HG03520 (cell line): Measurements from ENCODE around the gene PRKAR1A.
"Not testable (repeated sequence)": the region's sequence is repeated elsewhere in the genome, so short reads cannot be mapped to it uniquely, and the experiment has no call there.

Experiments used
- ATAC-seq: cut with Tn5 transposase; IDR thresholded peaks from one replicate; pipeline ENCODE4 v1.9.1; 2021; ENCODE audit warnings: mild to moderate bottlenecking, moderate library complexity; ENCODE audit not compliant: unreplicated experiment

PRKAR1A gene

DNA sequence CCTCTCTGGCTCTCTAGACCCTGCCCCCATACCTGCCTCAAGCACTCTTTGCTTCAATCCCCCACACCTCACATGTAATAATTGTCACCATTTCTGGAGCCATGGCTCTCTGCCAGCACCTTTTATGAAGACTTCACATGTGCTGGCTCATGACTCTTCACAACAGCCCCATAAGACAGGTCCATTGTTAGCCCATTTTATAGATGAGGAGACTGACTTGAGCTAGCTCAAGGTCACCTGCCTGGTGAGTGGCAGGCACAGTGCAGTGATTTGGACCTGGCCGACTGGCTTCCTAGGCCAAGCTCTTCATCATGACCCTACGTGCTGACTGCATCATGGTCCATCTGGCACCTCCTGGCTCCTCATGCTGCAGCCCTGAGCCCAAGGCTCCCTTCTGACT, 63.9 kb downstream of the PRKAR1A start:
- no peak for ATAC-seq

DNA sequence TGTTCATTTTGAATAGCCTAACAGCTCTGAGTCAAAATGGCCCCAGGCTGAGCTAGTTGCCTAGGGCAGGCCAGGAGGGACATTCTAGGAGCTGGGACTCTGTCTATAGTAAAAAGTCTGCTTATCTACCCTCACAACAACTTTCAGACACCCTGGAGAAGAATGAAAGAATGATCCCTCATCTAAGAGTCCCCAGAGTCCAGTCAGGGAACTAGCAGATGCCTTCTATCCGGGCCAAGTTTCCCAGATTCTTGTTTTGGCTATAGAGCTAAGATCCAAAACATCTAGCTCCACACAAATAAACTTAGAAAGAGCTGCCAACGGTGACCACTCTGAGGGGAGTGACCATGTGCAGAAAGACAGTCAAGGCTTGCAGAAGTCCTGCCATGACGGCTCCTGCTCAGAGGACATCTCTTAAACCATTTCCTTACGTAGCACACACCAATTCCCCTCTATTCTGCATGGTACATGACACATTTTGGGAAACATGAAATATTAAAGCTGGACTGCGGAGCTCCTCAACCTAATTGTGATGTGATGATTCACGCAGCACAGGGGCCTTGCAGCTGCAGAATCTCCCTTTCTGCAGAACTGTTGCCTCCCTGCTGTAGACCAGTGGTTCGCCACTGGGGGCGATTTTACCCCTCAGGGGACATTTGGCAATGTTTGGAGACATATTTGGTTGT, 64.7 kb downstream of the PRKAR1A start:
- ATAC-seq = no peak

DNA sequence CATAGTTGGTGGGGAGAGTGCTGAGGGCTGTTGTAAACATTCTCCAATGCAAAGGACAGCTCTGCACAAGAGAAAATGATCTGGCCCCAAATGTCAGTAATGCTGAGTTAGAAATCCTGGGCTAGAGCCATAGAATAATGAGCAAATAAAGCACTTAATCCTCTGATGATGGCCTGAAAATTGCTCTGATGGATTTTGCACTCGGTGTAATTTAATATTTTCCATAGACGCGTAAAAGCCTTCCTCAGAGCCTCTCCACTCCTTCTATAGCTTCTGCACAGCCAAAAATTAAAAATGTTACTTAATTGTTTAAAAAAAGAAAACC, 65.2 kb downstream of the PRKAR1A start:
- no peak for ATAC-seq

DNA sequence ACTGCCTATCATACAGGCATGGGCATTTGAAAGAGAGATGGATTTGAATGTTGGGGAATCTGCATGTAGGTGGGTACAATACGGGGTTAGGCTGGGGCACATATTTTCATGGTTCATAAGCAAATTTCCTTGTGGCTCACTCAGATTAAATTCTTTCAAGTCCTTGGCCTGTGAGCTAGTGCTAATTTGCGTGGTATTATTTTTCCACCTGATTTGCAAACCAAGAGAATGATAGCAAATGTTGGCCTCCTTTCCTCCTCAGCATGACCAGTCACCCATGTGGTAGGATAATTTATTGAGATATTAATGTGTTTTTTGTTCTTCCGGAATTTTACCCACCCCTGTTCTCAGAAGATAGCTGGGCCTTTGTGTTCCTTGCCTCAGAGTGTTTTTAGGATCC, 66.0 kb downstream of the PRKAR1A start:
- no peak for ATAC-seq

DNA sequence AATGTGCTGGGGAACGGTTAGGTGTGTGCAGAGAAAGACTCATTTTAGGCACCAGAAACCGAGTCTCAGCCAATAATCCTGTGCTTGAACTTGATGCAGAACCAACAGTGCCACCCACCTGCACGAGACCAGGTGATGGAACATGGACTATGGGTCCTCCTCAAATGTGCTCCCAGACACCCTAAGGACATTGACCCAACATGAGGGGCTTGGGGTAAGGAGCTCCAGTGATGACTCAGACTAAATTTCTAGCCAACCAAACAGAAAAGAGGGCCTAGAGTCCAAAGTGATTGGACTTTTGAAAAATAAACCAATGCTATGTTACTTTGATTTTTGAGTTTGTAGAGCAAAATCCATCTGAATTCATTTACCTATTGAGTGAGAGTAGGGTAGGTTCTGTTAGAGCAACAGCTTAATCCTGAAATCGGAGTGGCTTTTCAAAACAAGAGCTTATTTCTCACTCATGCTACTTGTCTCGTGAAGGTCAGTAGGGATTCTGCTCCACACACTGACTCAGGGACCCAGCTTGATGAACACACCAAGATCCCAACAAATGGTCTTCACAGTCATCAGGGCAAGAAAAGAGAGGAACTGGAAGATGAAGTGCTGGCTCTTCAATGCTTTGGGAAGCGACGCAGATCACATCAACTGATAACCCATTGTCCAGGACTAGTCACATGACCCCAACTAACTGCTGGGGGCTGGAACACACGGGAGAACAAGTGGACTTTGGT, 67.1 kb downstream of the PRKAR1A start:
- no peak for ATAC-seq

DNA sequence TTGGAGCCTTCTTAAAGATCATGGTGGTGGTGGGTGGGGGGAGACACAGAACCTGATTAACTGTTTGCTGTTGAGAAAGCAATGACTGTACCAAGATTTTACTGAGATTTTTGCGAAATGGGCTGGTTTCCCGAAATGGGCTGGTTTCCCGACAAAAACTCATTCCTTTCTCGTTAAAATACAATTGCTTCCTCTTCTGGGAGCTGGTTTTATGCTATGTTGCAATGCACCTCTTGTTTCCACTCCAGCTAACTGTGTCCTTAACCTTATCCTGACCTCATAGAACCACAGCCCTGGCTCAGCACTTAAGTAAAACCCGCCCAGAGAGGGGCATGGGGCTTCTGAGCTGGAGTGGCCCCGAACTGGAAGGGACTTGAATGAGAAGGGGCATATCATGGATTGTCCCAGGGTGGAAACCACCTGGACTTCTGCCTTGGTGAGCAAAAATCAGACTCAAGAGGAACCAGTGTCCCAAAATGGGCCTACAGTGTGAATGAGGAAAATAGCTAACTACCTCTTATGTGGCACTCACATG, 68.1 kb downstream of the PRKAR1A start:
- no peak for ATAC-seq

DNA sequence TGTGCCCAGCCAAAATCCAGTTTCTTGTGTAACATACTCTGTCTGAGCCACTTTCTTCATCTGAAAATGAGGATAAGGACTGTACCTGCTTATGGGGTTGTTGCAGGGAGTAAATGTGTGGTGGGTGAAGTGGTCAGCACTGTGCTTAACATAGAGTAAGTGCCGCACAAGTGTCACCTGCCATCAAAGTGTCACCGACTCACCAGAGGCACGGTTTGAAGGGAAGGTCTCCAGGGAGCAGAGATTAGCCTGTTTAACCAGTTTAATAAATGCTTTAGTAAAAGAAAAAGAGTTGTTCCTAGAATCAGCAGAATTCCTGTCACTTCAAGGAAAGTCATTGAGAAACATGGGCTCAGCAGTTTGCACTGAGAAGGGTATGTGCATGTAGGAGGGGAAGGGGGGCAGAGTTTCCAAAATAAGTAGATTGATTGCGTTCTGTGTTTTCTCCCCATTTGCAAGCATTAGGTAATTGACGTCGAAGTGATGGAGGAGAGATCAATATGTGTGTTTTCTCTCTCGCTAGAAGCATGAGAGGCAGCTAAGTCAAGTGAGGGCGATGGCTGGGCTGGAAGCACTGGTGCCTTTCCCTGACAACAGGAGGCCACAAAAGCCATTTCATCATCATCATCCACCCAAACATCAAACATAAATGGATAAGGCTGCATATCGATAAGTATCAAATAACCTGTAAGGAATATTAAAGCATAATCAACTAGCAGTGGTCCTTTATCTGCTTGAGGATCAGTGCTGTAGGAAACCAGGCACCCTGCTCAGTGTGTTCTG, 69.8 kb downstream of the PRKAR1A start:
- ATAC-seq = no peak

DNA sequence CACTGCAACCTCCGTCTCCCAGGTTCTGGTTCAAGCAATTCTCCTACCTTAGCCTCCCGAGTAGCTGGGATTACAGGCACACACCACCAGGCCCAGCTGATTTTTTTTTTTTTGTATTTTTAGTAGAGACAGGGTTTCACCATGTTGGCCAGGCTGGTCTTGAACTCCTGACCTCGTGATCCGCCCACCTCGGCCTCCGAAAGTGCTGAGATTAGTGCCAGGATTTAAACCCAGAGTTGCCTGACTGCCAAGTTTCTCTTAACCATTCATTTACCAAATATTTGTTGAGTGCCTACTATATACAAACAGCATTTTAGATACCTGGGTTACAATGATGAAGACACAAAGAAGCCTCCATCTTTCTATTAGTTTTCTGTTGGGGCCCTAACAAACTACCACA, 70.6 kb downstream of the PRKAR1A start:
- not testable (repeated sequence) for ATAC-seq

DNA sequence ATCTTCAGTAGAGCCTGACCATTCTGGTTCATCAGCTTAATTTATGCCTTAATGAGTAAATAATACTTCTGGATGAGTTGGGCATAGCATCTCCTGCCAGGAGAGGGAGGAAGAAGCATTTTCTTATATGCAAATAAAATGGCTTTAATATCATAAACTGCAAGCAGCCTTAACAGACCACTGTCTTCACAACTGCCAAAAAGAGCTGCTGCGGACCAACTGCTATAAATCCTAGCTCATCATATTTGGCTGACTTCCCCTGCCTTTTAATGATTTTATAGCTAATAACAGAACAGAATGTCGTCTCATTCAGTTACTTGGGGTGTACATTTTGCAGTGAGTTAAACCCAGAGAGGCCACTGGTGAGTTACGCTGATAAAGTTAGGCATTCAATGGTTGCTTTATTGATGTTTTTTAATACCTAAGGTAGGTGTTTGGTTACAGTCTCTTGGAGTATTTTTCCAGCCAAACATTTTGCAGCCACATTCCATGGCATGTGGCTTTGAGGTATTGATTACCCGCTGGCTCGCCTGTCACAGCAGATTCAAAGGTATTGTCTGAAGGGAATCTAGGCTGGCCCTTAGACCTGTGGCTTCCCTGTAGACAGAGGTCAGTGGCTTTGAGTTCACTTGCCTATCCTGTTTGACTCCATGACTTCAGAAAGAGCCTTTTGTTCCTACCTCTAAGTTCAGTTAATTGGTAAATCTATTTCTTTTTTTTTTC, 72.5 kb downstream of the PRKAR1A start:
- no peak for ATAC-seq

DNA sequence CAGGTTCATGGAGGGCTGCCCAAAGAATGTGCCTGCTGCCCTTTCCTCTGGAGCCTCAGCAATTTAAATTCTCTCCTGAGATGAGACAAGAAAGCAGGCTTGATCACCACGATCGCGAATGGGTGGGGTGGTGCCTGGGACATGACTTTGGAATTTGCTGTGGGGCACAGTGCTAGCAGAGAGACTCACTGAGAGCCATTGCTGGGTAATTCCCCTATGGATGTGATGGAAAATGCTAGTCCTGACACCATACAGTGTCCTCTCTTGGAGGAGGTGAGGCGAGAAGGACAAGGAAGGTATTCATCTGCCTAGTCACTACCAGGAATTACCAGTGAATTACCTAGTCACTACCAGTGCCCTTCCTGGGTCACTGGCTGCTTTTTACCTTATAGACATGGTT, 73.4 kb downstream of the PRKAR1A start:
- no peak for ATAC-seq

DNA sequence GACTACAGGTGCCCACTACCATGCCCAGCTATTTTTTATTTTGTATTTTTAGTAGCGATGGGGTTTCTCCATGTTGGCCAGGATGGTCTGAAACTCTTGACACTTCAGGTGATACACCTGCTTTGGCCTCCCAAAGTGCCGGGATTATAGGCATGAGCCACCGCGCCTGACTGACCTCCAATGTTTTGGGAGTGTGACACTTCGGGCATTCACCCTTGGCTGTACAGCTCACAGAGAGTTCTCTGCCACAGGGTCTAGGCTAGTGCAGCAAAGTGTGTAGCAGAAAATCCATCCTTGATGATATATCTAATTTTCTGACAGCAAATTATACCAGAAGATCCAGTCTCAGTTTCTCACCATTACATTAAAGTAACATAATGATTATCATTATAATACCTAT, 74.8 kb downstream of the PRKAR1A start:
- no peak for ATAC-seq

DNA sequence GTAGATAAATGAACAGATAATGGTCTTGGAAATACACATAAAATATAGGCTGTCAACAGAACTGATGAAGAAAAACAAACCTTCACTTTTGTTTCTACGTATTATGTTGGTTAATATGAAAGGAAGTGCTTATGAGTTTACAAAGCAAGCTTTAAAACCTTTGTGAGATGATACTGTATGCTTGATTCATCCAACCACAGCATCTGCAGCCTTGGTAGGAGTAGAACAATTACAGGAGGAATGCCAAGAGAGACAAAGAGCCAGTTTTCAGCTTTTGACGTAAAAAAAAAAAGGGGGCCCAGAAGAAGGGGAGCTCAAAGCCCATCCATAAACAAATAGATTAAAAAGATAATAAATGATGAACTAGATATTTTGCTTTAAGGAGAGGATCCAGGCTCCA, 75.6 kb downstream of the PRKAR1A start:
- no peak for ATAC-seq

DNA sequence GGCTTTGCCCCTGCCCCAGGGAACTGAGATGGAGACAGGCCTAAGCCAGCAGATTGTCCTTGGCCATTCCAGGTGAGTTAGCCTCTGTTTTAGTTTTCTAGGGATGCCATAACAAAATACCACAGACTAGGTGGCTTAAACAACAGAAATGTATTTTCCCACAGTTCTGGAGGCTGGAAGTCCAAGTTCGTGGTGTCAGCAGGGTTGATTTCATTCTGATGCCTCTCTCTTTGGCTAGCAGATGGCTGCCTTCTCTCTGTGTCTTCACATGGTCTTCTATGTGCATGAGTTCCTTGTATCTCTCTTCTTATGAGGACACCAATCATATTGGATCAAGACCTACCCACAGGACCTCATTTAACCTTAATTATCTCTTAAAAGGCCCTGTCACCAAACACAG, 76.1 kb downstream of the PRKAR1A start:
- no peak for ATAC-seq

DNA sequence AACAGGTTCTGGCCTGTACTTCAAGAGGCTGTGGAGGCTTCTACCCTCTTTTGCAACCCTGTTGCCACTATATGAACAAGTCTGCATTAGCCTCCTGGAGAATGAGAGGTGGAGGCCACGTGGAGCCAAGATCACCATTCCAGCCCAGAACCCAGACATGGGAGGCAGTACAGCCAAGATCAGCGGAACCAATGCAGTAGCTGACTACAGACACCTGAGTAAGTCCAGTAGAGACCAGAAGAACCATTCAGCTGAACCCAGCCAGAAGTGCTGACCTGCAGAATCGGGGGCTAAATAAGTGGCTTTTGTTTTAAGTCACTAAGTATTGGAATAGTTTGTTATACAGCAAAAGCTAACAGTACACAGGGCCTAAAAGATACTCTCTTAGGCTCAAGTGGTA, 76.9 kb downstream of the PRKAR1A start:
- no peak for ATAC-seq

DNA sequence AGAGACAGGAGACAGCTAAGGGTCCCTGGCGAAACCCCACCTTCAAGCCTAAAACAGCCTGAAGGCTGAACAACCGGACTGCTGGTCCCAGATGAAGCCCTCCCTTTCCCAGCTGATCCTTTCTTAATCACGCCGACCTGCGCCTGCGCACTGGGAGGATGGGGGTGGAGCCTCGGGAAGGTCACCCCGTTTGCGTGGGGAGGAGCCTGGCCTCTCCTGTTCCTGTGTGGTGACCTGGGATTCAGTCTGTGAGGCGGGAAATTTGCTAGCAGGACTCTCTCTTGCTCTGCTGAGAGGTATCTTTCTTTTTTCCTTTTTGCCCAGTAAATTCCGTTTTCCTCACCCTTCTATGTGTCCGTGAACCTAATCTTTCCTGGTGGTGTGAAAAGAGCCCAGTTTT, 79.4 kb downstream of the PRKAR1A start:
- no peak for ATAC-seq

DNA sequence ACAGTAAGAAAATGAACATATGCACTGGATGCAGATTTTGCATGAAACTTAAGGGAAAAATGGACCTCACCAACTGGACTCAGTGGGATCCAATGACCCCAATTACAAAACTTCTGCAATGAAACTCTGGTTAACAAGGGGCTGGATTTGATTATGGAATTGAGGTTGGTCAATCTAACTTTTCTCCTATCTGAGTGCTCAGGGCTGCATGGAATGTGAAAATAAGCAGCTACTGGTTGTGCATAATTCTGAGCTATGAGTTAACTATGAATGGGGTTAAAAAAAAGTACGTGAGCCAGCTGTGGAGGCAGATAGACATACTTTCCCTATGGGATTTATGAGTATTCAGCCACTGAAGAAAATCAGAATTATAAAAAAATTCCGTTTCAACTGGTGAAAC, 79.8 kb downstream of the PRKAR1A start:
- no peak for ATAC-seq

DNA sequence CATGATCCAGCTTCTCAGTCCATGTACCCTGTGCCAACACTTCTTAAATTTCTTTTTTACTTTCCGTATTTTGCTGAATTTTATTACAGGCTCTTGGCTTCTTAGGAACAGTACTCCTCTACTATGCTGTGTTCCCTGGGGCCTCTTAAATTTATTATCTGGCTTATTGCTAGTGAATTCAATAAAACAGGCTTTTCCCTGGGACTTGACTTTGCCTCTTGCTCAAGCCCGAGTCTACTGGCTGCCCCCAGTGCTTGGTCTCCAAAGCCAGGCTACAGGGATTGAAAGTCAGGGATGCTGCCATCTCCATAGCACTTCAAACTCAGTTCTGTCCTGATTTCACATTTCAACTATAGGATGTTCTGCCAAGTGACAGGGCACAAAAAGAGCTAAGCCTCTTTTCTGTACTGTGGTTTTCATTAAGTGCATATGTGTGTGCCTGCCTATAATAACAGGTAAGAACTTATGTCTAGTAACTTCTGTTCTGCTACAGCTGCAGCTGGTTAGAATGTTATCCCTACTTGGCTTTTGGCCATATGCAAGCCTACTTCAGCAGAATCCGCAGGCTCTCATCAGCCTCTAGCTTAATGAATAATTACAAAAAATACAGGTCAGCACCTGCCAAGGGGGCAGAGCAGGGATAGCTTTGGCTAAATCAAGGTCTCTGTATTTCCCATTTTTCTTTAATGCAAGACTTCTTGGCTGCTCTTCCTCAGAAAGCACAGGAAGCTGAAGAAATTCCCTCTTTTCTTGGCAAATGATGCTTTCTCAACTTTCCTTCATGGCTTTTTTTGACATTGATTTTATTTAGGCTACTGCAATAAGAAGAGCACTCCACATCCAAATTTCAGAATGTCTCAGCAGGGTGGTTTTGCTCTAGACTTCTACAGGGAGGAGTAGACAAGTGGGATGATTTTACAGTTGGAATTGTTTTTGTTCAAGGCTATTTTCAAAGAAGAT, 80.7 kb downstream of the PRKAR1A start:
- no peak for ATAC-seq

DNA sequence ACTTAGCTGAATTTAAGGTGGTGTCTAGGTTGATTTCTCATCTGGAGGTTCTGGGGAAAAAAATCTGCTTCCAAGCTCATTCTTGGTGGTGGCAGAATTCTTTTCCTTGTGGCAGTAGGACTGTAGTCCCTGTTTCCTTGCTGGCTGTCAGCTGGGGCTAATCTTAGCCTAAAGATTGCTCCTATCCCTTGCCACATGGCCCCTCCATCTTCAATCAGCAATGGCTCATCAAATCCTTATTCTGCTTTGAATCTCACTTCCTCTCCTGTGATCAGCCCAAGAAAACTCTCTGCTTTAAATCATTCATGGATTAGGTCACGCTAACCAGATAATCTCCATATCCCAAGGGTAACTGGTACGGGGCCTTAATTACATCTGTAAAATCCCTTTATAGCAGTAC, 82.3 kb downstream of the PRKAR1A start:
- no peak for ATAC-seq

DNA sequence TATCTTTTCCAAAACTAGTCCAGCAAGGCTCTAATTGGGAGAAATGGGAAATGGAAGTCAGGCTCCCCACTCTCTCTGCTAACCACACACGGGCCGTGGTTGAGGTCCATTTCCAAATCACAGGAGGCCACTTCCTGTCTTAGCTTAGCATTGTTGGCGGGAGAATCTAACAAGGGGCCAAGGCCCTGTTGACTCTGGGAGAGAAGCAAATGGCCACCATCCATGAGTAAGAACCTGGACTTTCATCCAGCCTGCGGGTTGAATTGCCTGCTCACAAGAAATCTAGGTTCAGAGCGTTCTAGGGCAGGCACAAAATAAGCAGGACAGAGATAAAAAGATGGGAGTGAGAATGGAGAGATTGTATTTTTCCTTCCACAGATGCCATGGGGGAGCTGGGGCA, 83.3 kb downstream of the PRKAR1A start:
- no peak for ATAC-seq

DNA sequence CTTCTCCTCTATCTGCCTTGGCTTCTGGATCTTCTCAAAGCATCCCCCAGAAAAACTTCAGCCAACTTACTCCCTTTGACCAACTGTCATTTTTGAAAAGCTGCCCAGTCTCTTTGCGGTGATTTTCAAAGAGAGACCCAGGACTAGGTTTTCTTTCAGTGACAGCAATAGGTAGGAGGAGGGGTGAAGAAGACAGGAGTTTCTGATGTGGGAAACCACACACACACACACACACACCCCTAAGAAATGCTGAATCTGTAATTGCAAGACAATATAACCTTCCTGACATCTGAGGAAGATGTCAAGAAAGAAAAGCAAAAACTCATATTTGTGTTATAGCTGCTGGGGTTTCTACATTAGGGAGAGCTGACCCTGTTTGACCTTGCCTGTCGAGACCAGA, 83.8 kb downstream of the PRKAR1A start:
- no peak for ATAC-seq
